ENCODE data around the gene HGF.

The HGF gene

DNA sequence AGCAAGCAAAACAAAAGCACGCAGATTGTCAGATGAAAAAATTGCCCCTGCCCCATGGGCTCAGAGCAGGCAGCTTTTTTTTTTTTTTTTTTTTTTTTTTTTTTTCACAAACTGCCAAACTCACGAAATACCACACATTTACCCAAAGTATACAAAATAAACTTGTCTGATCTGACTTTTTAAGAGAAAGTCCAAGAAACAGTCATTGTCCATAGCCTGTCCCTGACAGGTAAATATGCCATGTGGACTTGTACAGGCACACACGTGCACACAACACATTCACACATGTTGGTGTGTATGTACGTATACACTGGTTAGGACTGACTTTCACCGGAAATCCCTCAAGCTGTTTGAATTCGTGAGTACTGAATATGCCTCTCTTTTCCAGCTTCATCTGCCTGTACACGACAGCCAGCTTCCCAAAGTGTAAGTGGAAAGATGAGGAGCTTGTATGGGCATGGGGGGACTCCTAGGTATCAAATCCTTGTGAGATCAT is 929 bp upstream of the HGF start:
- Histone ChIP-seq H3K4me3 (replicated peaks; ENCODE audit: insufficient read depth, low read length) (peak overlapping the region; percentile 66; the same call in 1 of the 2 replicates), H3K27ac (replicated peaks) (peak overlapping the region; percentile 70), H3K27me3 (ENCODE audit: insufficient read depth, poor library complexity, severe bottlenecking) (no peaks in the 10 kb centered on the region)
- TF ChIP-seq POLR2AphosphoS5 (IDR thresholded peaks at IDR 0.05; ENCODE audit: low read depth) (no peak), SPI1 (IDR thresholded peaks at IDR 0.05; ENCODE audit: borderline replicate concordance, low read depth) (no peak), GABPA (IDR thresholded peaks at IDR 0.05; ENCODE audit: low read depth) (no peak), CTCF (IDR thresholded peaks at IDR 0.05; ENCODE audit: insufficient read depth, low read length) (no peak)
- TF ChIP-seq, protein P1, sequence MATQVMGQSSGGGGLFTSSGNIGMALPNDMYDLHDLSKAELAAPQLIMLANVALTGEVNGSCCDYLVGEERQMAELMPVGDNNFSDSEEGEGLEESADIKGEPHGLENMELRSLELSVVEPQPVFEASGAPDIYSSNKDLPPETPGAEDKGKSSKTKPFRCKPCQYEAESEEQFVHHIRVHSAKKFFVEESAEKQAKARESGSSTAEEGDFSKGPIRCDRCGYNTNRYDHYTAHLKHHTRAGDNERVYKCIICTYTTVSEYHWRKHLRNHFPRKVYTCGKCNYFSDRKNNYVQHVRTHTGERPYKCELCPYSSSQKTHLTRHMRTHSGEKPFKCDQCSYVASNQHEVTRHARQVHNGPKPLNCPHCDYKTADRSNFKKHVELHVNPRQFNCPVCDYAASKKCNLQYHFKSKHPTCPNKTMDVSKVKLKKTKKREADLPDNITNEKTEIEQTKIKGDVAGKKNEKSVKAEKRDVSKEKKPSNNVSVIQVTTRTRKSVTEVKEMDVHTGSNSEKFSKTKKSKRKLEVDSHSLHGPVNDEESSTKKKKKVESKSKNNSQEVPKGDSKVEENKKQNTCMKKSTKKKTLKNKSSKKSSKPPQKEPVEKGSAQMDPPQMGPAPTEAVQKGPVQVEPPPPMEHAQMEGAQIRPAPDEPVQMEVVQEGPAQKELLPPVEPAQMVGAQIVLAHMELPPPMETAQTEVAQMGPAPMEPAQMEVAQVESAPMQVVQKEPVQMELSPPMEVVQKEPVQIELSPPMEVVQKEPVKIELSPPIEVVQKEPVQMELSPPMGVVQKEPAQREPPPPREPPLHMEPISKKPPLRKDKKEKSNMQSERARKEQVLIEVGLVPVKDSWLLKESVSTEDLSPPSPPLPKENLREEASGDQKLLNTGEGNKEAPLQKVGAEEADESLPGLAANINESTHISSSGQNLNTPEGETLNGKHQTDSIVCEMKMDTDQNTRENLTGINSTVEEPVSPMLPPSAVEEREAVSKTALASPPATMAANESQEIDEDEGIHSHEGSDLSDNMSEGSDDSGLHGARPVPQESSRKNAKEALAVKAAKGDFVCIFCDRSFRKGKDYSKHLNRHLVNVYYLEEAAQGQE (IDR thresholded peaks at IDR 0.05; ENCODE audit: insufficient replicate concordance, low read depth), result no peak
- no peak for DNase-seq (ENCODE audit: low read depth in 1 of 2, low spot score in 1 of 2)

GRCh38 chr7:81768951-81769778 is 682 bp downstream of the HGF start:
- Histone ChIP-seq H3K27me3 (ENCODE audit: insufficient read depth, poor library complexity, severe bottlenecking) (no peaks in the 10 kb centered on the region), H3K27ac (replicated peaks) (no peak overlapping the region), H3K4me3 (replicated peaks; ENCODE audit: insufficient read depth, low read length) (peak overlapping the region; percentile 66)
- TF ChIP-seq CTCF (IDR thresholded peaks at IDR 0.05; ENCODE audit: insufficient read depth, low read length) (no peak), POLR2AphosphoS5 (IDR thresholded peaks at IDR 0.05; ENCODE audit: low read depth) (no peak), SPI1 (IDR thresholded peaks at IDR 0.05; ENCODE audit: borderline replicate concordance, low read depth) (peak; percentile 39; the same call in 1 of the 2 replicates), GABPA (IDR thresholded peaks at IDR 0.05; ENCODE audit: low read depth) (no peak)
- TF ChIP-seq, protein P1 (IDR thresholded peaks at IDR 0.05; ENCODE audit: insufficient replicate concordance, low read depth), result no peak
- no peak for DNase-seq (ENCODE audit: low read depth in 1 of 2, low spot score in 1 of 2)

DNA sequence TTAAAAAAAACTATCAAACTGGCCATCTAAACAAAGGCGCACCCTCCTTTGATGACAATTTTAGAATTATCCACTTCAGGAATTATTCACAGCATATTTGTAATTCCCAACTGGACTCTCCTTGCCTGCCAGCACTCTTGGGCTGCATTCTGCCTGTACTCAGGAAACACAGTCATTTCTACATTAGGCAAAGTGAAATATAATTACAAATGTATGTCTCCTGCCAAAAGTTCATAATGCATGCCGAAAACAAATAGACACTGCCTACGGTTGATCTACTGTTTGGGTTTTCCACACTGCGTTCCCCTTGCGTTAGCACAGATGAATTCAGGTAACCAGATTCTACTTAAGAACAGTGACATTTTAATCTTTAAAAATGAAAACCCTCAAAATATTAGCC is 1.9 kb downstream of the HGF start:
- Histone ChIP-seq H3K27ac (replicated peaks) (no peak overlapping the region), H3K27me3 (ENCODE audit: insufficient read depth, poor library complexity, severe bottlenecking) (no peaks in the 10 kb centered on the region), H3K4me3 (replicated peaks; ENCODE audit: insufficient read depth, low read length) (peak overlapping the region; percentile 66)
- no peak for DNase-seq (ENCODE audit: low read depth in 1 of 2, low spot score in 1 of 2)
- TF ChIP-seq SPI1 (IDR thresholded peaks at IDR 0.05; ENCODE audit: borderline replicate concordance, low read depth) (no peak), GABPA (IDR thresholded peaks at IDR 0.05; ENCODE audit: low read depth) (no peak), CTCF (IDR thresholded peaks at IDR 0.05; ENCODE audit: insufficient read depth, low read length) (no peak)
- TF ChIP-seq, protein P1 (IDR thresholded peaks at IDR 0.05; ENCODE audit: insufficient replicate concordance, low read depth), result no peak

Data from HL-60 (cell line).